ENCODE measurements around the gene ZNF43.
A peak's percentile ranks its signal among the peaks of the same experiment; 100 is the strongest.
"Not testable (repeated sequence)": the region's sequence is repeated elsewhere in the genome, so short reads cannot be mapped to it uniquely, and the experiment has no call there.

ZNF43 gene

DNA sequence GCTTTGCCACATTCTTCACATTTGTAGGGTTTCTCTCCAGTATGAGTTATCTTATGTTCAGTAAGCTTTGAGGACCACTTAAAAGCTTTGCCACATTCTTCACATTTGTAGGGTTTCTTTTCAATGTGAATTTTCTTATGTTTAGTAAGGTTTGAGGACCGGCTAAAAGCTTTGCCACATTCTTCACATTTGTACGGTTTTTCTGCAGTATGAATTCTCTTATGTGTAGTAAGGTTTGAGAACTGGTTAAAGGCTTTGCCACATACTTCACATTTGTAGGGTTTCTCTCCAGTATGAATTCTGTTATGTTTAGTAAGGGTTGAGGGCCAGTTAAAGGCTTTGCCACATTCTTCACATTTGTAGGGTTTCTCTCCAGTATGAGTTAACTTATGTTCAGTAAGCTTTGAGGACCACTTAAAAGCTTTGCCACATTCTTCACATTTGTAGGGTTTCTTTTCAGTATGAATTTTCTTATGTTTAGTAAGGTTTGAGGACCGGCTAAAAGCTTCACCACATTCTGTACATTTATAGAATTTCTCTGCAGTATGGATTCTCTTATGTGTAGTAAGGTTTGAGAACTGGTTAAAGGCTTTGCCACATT, 27.5 kb downstream of the ZNF43 start:
- not testable (repeated sequence) for DNase-seq (ENCODE audit: low spot score)

DNA sequence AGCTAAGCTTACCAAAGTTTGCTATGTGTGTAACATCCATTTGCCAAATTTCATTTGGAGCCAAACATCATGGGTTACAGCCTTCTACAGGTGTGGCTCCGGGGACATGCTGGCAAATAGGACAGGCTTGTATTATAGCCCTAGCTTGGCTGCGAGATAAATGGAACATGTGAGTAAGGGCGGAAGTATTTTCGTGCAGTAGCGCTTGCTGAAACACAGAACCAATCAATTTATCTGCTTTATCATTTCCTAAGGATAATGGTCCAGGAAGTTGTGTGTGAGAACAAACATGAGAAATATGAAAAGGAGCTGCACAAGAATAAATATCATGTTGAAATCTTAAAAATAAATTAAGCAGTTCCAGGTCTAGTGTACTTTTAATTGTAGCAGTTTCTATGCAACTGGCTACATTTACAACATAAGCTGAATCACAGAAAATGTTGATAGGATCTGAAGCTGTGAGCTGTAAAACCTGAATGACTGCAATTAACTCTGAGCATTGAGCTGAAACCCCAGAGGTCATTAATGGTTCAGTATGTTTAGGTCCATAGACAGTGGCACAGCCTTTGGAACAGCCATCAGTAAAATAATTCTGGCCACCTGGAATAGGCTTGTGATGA, 46.4 kb downstream of the ZNF43 start:
- no peak for DNase-seq (ENCODE audit: low spot score)

DNA sequence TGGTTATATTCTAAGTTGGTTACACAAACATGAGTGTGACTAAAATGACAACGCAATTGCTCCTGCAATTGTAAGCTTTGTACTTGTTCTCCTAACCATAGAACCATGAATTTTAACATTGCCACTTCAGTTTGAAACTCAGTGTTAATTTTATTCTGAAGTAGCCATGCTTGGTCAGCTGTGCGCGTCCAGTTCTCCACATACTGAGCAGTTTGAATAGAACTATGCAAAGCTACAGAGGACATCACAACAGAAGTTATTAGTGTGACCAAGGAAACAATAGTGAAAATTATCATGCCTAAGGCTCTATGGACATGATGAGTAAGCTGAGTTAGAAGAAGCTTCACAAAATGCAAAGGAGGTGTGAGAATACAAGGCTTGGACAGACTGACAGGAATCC, 49.0 kb downstream of the ZNF43 start:
- no peak for DNase-seq (ENCODE audit: low spot score)

DNA sequence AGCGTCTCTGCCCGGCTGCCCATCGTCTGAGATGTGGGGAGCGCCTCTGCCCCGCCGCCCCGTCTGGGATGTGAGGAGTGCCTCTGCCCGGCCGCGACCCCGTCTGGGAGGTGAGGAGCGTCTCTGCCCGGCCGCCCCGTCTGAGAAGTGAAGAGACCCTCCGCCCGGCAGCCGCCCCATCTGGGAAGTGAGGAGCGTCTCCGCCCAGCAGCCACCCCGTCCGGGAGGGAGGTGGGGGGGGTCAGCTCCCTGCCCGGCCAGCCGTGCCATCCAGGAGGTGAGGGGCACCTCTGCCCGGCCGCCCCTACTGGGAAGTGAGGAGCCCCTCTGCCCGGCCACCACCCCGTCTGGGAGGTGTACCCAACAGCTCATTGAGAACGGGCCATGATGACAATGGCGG, 60.2 kb downstream of the ZNF43 start:
- not testable (repeated sequence) for DNase-seq (ENCODE audit: low spot score)

DNA sequence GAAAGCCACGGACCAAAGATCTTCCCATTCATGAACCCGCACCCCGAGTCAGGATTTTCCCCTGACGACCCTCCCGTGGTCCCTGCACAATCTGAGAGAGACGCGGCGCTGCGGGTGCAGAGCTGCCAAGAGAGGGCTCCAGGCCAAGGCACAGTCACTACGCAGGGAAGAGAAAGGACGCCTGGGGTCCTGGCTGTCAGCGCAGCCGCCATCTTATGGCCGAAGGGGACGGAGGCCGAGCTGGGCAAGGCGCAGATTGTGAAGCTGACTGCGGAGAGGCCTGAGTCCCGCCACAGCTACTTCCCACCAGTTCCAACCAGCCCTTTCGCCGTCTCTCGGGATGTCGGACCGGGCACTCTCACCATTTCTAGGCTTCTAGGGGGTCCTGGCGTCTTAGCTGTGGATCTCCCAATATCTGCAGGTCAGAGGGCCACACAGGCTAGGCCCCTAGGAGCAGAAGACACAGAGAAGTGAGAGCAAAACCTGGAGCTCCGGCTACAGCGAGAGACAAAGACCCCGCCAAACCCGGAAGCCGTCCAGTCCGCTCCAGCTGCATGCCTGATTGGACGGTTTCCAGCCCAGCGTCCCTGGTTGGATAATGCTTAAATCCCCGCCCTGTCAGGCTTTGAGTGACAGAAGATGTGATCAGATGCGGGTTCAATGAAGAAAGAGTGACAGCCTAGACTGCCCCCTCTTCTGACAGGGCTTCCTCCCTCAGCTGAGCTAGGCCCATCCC, 68.7 kb downstream of the ZNF43 start, which contains the start of gene ZNF100:
ZNF100 (minus strand) TSS at position 515 of the 736 bp plus-strand sequence; CDS start at position 365, 150 bp downstream.
- peak; percentile 82 for DNase-seq (ENCODE audit: low spot score)

DNA sequence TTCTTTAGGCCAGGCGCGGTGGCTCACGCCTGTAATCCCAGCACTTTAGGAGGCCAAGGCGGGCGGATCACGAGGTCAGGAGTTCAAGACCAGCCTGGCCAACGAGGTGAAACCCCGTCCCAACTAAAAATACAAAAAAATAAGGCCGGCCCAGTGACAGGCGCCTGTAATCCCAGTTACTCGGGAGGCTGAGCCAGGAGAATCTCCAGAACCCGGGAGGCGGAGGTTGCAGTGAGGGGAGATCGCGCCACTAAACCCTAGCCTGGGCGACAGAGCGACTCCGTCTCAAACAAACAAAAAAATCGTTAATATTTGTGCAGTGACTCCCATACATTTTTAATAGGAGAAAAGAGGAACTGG, 69.3 kb downstream of the ZNF43 start:
- DNase-seq (ENCODE audit: low spot score): not testable (repeated sequence)

DNA sequence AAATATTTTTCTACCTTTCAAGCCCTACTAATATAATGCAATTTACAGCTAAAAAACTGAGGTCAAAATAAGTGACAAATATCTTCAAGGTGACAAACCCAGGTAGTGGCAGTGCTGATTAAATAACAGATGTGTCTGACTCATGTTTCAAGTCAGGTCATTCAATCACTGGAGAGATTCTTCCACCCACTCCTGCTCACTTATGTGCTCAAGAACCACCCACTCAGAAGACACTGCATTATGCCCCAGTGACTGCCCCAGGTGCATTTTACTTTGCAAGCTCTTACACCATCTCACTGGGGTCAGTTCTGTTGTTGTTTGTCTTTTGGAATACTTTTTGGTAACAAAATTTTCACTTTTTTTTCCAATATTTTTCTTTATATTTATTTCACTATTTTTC, 70.8 kb downstream of the ZNF43 start:
- DNase-seq (ENCODE audit: low spot score): no peak

DNA sequence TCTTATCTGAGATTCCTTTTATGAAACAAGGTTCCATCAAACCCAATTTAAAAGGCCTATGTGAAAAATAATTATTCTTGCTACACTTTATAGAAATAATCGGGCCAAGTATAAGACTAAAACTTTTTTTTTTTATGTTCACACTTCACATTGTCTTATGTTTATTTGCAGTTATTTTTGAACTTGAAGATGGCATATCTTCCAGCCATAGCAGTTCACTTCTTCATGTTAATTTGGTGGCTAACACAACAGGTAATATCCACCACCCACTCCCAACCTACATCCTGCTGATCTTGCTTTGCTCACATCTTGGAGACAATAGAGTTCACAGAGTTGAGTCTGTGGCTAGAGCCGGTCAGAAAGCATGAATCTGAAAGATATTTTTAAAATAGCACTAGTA, 74.4 kb downstream of the ZNF43 start:
- DNase-seq (ENCODE audit: low spot score): not testable (repeated sequence)

DNA sequence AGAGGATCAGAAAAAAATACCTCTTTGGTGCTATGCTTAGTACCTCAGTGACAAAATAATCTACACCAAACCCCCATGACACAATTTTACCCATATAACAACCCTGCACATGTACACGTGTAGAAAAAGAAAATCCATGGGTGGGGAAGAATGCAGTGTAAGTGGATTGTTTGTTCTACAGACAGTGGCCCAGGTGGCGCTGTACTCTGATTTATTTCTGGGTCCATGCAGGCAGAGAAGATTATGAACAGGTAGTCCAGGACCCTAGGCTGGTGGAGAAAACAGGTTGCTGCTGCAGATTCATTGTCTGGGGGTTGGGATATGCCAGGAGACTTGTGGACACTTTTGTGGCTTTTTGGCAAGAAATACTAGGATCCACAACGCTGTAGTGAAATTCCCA, 77.7 kb downstream of the ZNF43 start:
- no peak for DNase-seq (ENCODE audit: low spot score)

DNA sequence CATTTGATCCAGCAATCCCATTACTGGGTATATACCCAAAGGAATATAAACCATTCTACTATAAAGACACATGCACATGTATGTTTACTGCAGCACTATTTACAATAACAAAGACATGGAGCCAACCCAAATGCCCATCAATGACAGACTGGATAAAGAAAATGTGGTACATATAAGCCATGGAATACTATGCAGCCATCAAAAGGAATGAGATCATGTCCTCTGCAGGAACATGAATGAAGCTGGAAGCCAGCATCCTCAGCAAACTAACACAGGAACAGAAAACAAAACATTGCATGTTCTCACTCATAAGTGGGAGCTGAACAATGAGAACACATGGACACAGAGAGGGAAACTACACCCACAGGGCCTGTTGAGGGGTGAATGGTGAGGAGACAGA, 80.4 kb downstream of the ZNF43 start:
- DNase-seq (ENCODE audit: low spot score): not testable (repeated sequence)
